Psoas muscle (tissue), 8 donors: ENCODE measurements around the gene BICRAL. TPM values are rescaled to one million over a fixed set of nuclear protein-coding genes. Genes with fewer than 3 reads are reported as not detected.

ENCODE experiments used
- ATAC-seq, 4 donors: fragments of 200-7000 bp; cut with Tn5 transposase; one replicate each; pipeline ENCODE4 v1.9.1; 2020; ENCODE audit warnings: moderate library complexity in 3 of 4, mild to moderate bottlenecking in 2 of 4
- DNase-seq, 2 donors: peaks; one replicate each; pipeline ENCODE4 v3.0.0-alpha.2; 2020
- H3K27ac ChIP-seq: fragments of 200-600 bp; one replicate; pipeline ENCODE4 v1.8.0; 2022
- H3K27me3 ChIP-seq, 3 donors: fragments of 200-600 bp in 1 of 3; one replicate each; pipeline versions ENCODE4 v1.6.1 to v1.8.0; 2013 to 2022; ENCODE audit warnings: low read length in 2 of 3, mild to moderate bottlenecking in 2 of 3, moderate library complexity in 1 of 3; ENCODE audit not compliant: insufficient read depth in 3 of 3
- H3K36me3 ChIP-seq, 2 donors: fragments of 200-600 bp in 1 of 2; one replicate each; pipeline versions ENCODE4 v1.6.1 to v1.8.0; 2013 to 2022; ENCODE audit warnings: low read depth in 1 of 2, mild to moderate bottlenecking in 1 of 2, moderate library complexity in 1 of 2; ENCODE audit not compliant: insufficient read depth in 1 of 2
- H3K4me1 ChIP-seq: fragments of 200-600 bp; one replicate; pipeline ENCODE4 v1.8.0; 2022
- H3K4me3 ChIP-seq: fragments of 200-600 bp; one replicate; pipeline ENCODE4 v1.8.0; 2022; ENCODE audit warnings: mild to moderate bottlenecking
- H3K9me3 ChIP-seq: fragments of 200-600 bp; one replicate; pipeline ENCODE4 v1.8.0; 2022
- CTCF ChIP-seq: fragments of 200-600 bp; IDR thresholded peaks from one replicate; pipeline ENCODE4 v1.8.0; 2022; ENCODE audit warnings: antibody characterized with exemption
- WGBS, 3 donors: extraction: QIAGEN DNeasy Blood & Tissue Kit; methylation state at CpG; one replicate each; pipeline versions ENCODE4 v1.1.6 to v1.1.7; 2013; 5-methylcytosine and 5-hydroxymethylcytosine counted together
- intact Hi-C, 2 donors: fragments of 100-400 bp; cut with DNase I; formaldehyde crosslinking; loops; one replicate each; pipeline versions ENCODE4 v1.11.0 to v1.14.2; 2022
- polyA plus RNA-seq, 3 donors: library from polyadenylated mRNA; stranded (reverse); fragments of 200-250 nt; gene quantifications; one replicate each; pipeline ENCODE4 v1.2.3, GENCODE V29; 2013
- total RNA-seq, 4 donors: library from RNA; stranded (reverse); fragmentation: NEBNext Ultra II Directional in 2 of 4; extraction: Animal tissue kit (Norgen Biotek cat#: 25700) in 2 of 4; gene quantifications; one replicate each; pipeline versions ENCODE4 v1.2.1 to v1.2.4, GENCODE V29; 2021 to 2023
- donor health status: healthy with polysubstance abuse.
- donor health status: DM: no; HTN: no; CAD: no; lungs with moderate emphysema.
- donor health status: Bipolar disorder and iron deficiency.
- donor health status: healthy.
- donor health status: DM: yes; HTN: yes; CAD: no.
- donor health status: DM: no; HTN: no; CAD: no.
- donor health status: DM: no; HTN: no; CAD: no.
- donor health status: DM: yes; HTN: yes; CAD: no.

Gene BICRAL
- total and polyA plus RNA-seq, 7 donors, result 2.8 to 12.2 (median 6.2) TPM

GRCh38 chr6:42762950-42763349, 18.9 kb upstream of the BICRAL start:
- Histone ChIP-seq H3K4me1 (peaks cover 13% of the 10 kb centered on the region), H3K27me3 (no peaks in the 10 kb centered on the region), H3K27ac (no peak overlapping the region), H3K36me3 (no peaks in the 10 kb centered on the region), H3K9me3 (no peaks in the 10 kb centered on the region), H3K4me3 (no peak overlapping the region)
- DNase-seq (no peak), ATAC-seq (no peak)
- intact Hi-C loops, result no loop called here
- no peak for TF ChIP-seq CTCF
- 77 to 84% (median 82%) methylated on average over 3 of the region's 3 CpGs for WGBS, 3 donors

GRCh38 chr6:42764911-42765648, 16.8 kb upstream of the BICRAL start:
- no peak overlapping the region for H3K27ac ChIP-seq
- H3K27me3 ChIP-seq, result no peaks in the 10 kb centered on the region
- intact Hi-C loops, result no loop called here
- TF ChIP-seq CTCF, result no peak
- no peak overlapping the region for H3K4me3 ChIP-seq
- no peaks in the 10 kb centered on the region for H3K36me3 ChIP-seq
- DNase-seq (no peak), ATAC-seq (no peak)
- 85 to 86% (median 85%) methylated on average over 9 of the region's 9 CpGs for WGBS, 3 donors
- H3K4me1 ChIP-seq, result peaks cover 13% of the 10 kb centered on the region
- no peaks in the 10 kb centered on the region for H3K9me3 ChIP-seq

GRCh38 chr6:42766163-42766670, 15.6 kb upstream of the BICRAL start:
- Histone ChIP-seq H3K4me1 (peaks cover 12% of the 10 kb centered on the region), H3K27ac (peak overlapping the region; percentile 64), H3K27me3 (no peaks in the 10 kb centered on the region), H3K4me3 (no peak overlapping the region), H3K36me3 (no peaks in the 10 kb centered on the region), H3K9me3 (no peaks in the 10 kb centered on the region)
- DNase-seq (peak; percentile 37 to 72), ATAC-seq (peak; percentile 93 to 97 (median 96))
- WGBS, 3 donors, result 59 to 81% (median 69%) methylated on average over 5 of the region's 5 CpGs
- intact Hi-C loops, result no loop called here
- no peak for TF ChIP-seq CTCF

GRCh38 chr6:42769051-42769450, 12.8 kb upstream of the BICRAL start:
- Histone ChIP-seq H3K36me3 (no peaks in the 10 kb centered on the region), H3K4me3 (no peak overlapping the region), H3K9me3 (no peaks in the 10 kb centered on the region), H3K27ac (no peak overlapping the region), H3K27me3 (no peaks in the 10 kb centered on the region), H3K4me1 (peaks cover 12% of the 10 kb centered on the region)
- ATAC-seq (no peak), DNase-seq (no peak)
- TF ChIP-seq CTCF, result no peak
- 97% methylated on average over 4 of the region's 4 CpGs for WGBS, 3 donors
- intact Hi-C loops, result no loop called here

- H3K27ac ChIP-seq, result no peak overlapping the region
- intact Hi-C loops, result no loop called here
- no peak for ATAC-seq
- 93 to 96% (median 95%) methylated on average over 2 of the region's 2 CpGs for WGBS, 3 donors
- DNase-seq, result no peak
- H3K9me3 ChIP-seq, result no peaks in the 10 kb centered on the region
- no peaks in the 10 kb centered on the region for H3K36me3 ChIP-seq
- peaks cover 12% of the 10 kb centered on the region for H3K4me1 ChIP-seq
- H3K27me3 ChIP-seq, result no peaks in the 10 kb centered on the region
- H3K4me3 ChIP-seq, result no peak overlapping the region
- no peak for TF ChIP-seq CTCF
Observed at GRCh38 chr6:42769836-42770235, 12.0 kb upstream of the BICRAL start.
